H54 (cell line): ENCODE measurements around the gene LSR.

Experiments
- DNase-seq: peaks from one replicate; pipeline ENCODE4 v3.0.0; 2011; ENCODE audit warnings: low spot score, mixed read lengths; ENCODE audit not compliant: insufficient read length
- FAIRE-seq: peaks from 3 replicates; lab custom pipeline; 2011; peaks lifted over from hg19 to GRCh38; lab: Jason Lieb, UNC
- POLR2A ChIP-seq: IDR thresholded peaks from 2 replicates; pipeline ENCODE4 v1.6.1; 2011; ENCODE audit warnings: low read depth, mild to moderate bottlenecking, low read length

LSR gene

DNA sequence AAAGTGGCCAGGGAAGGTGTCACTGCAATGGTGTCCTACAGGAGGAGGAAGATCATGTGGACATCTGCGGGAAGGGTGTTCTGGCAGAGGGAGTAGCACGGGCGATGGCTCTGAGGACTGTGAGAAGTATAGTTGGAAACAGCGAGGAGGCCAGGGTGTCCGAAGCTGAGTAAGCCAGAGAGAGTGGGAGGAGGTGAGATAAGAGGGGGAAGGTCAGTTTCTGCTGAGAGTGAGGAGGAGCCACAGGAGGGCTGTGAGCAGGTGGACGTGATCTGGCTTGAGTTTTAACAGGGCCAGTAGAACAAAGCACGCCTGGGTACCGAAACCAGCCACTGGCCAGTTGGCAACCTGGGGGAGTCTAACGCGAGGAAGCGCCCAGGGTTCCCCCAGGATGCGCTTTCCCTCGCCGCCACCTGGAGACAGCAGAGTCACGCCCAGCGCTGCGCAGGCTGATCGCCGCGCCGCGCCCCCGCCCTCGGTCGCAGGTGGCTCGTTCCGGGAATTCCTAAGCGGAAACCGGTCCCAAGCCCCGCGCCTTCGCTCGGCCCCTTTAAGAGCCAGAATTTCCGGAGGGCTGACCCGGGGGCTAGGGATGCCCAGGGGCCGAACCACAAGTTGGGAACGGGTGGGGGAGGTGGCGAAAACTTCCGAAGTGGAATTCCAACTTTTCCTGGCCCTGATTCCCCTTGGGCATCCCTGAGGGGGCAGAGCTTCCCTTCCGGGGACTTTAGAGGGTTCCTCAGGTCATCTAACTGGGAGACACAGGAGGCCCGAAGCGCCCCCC, 1.1 kb upstream of the LSR start:
- no peak for FAIRE-seq
- no peak for TF ChIP-seq POLR2A
- no peak for DNase-seq

DNA sequence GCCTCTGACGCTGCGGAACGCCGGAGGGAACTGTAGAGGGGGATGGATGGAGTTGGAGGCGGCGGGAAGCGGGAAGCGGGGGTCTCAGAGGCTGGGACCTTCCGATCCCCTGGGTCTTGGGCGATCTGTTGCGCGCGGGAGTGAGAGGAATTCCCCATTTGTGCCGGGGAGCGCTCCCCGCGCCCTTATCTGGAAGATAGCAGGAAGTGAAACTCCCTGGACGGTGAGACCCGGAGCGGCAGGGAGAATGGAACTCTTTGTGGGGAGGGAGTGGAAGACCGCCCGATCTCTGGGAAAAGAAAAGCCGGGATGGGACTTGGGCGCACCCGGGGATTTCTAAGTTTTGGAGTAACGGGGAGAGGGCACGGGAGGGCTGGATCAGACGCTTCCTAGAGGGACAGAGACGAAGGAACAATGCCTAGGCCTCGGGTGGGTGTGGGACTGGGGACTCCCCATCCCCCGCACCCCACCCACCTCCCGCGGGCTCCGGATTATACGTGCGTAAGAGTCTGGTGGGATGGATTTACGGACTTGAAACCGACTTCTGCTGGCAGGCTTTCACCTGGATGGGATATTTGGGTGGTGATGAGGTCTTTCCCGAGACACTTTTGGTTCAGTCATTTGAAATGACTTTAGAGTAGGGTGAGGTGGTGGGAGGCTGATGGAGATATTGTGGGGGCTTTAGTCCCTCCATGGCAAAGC, 495 bp downstream of the LSR start:
- TF ChIP-seq POLR2A = no peak
- FAIRE-seq = no peak
- DNase-seq = no peak

DNA sequence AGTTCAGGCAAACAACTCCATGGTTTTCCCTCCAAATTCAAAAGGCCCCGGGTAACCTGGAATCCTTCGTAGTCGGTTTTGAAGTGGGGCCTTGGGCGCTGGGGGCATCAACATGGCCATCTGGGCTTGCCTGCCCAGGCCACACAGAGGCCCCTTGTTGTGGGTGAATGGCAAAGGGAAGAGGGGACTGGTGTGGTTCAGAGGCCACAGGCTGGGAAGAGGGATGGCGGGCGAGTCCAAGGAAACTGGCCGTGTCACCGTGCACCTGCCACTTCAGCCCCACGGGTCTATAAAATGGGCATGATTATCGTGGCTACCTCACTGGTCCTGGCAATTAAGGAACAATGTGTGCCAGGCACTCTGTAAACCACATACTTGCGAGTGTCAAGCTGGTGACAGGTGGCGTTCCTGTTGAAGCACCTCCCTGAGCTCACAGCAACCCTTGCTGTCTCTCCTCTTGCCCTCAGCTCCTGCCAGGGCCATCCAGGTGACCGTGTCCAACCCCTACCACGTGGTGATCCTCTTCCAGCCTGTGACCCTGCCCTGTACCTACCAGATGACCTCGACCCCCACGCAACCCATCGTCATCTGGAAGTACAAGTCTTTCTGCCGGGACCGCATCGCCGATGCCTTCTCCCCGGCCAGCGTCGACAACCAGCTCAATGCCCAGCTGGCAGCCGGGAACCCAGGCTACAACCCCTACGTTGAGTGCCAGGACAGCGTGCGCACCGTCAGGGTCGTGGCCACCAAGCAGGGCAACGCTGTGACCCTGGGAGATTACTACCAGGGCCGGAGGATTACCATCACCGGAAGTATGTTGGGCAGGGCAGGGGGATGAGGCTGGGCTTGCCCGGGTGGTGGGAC, 1.3 kb downstream of the LSR start:
- no peak for DNase-seq
- FAIRE-seq = no peak
- no peak for TF ChIP-seq POLR2A

DNA sequence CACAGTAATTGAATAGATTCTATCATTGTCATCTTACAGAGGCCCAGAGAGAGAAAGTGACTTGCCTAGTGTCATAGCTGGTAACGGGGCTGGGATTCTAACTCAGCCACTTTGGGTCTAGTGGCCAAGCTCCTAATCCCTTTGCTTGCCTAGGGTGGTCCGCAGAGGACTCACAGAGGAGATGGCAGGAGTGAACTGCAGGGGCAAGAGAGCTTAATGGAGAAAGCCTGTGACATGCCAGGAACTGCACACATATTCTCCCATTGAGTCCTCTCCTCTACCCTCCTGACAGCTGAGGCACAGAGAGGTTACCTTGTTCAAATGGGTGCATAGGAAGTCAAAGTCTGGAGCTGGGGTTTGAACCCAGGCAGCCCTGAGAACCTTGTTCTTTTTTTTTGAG, 2.7 kb downstream of the LSR start:
- no peak for TF ChIP-seq POLR2A
- DNase-seq (no peak), FAIRE-seq (no peak)

DNA sequence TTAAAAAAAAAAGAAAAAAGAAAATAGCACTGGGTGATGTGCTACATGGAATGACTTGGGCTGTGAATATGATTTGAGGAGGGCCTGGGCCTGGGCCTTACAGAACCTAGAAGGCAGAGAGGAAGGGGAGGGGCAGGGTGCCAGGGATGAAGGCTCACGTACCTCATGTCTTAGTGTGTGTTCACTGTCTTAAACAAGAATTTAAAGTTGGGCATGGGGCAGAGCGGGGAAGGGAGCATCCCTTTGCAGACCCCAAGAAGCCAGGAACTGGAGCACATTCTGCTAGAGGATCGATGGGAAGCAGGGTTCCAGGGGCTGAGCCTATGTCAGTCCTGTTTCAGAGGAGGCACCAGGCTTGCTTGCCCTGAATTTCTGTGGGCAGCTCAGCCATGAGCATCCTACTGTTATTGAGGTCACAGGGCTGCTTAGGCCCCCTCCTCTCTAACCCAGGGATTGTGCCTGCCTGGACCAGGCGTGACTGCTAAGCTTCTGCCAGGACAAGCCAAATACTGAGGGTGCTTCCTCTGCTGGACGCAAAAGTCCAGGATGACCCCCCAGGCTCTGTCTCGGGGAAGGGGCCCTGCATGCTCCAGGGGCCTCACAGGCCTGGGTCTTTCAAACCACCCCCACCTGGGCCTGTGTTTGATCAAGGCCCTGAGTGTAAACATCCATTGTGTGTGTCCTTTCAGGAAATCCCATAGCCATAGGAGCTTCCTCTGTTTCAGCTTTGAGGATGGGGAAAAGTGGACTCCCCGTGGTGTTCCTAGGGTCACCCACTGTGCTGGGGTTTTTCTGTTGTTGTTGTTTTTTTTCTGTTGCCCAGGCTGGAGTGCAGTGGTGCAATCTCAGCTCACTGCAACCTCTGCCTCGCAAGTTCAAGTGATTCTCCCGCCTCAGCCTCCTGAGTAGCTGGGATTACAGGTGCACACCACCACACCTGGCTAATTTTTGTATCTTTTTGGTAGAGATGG, 4.8 kb downstream of the LSR start:
- no peak for DNase-seq
- no peak for TF ChIP-seq POLR2A
- FAIRE-seq = no peak

DNA sequence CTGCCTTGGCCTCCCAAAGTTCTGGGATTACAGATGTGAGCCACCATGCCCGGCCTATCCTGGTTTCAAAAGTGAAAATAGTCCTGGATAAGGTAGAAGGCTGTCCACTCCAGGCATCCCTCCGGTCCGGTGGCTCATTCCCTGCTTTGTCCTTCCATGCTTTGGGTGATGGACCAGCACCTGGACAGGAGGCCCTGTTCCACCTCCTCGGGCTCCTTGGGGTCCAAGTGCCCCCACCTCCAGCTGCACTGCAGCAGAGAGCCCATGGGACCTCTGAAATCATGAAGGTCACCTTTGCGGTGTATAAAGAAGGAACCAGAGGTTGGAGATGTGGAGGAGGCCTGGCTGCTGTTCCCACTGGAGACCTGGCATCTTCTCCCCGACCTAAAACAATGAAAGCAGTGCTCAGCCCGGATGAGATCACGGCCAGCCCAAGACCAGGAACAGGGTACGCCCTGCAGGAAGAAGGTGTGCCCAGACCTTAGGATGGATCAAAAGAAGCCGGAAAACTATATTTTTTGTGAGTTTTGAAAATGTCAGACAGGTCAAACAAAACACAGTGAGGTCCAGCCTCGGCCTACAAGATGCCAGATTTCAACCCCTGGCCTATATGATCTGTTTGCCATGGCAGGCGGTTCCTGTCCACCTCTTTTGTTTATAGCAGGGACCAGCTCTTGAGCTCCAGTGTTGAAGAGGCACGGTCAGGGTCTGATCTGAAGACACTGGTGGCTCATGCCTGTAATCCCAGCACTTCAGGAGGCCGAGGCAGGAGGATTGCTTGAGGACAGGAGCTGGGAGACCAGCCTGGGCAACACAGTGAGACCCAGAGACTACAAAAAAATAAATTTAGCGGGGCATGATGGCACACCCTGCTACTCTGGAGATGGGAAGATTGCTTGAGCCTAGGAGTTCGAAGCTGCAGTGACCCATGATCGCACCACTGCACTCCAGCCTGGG, 5.8 kb downstream of the LSR start:
- DNase-seq (no peak), FAIRE-seq (no peak)
- no peak for TF ChIP-seq POLR2A

DNA sequence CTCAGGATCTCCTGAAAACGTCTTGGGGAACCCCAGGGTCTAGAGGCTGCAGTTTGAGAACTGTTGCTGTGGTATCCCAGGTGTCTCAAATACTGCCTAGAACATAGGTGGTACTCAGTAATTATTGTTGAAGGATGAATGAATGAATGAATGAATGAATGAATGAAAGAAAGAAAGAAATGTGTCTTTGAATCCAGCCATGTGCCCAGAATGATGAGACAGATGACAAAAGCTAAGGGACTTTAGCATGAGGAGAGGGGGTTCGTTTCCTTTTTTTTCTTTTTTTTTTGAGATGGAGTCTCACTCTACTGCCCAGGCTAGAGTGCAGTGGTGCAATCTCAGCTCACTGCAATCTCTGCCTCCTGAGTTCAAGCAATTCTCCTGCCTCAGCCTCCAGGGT, 7.8 kb downstream of the LSR start:
- FAIRE-seq = no peak
- TF ChIP-seq POLR2A = no peak
- no peak for DNase-seq

DNA sequence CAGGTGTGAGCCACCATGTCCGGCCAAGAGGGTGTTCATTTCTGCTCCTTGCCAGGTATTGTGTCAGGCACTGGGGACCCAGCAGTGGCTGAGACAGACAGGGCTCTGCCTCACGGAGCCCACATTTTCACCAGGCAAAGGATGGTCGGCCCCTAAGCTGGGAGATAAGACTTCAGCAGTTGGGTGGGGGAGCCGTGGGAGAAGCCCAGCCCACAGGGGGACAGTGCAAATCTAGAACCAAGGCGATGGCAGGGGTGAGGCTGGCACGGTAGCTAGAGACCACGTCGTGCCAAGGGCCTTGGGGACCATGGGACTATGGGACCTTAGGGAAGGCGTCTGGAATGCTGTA, 8.3 kb downstream of the LSR start:
- TF ChIP-seq POLR2A = no peak
- FAIRE-seq = no peak
- no peak for DNase-seq

DNA sequence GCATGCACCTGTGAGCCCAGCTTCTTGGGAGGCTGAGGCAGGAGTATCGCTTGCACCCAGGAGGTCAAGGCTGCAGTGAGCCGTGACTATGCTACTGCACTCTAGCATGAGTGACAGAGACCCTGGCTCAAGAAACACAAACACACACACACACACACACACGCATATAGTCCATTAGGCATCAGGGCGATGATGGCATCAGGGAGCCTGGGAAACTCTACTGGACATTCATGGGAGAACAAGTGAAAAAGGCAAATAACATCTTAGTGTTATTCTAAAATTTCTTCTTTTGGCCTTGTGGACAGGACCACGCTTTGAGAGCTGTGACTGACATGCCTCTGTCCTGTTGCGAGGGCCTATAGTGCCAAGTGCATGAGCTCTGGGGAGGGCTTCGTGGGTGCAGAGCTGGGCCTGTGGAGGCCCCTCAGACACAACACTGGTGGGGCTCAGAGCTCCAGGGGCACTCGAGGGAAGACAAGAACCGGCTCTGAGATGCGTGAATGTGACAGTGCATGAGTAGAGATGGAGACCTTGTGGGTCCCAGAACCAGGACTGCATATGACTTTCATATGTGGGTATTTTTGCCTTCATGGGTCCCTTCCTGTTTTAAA, 12.0 kb downstream of the LSR start:
- FAIRE-seq = no peak
- DNase-seq = no peak
- TF ChIP-seq POLR2A = no peak

DNA sequence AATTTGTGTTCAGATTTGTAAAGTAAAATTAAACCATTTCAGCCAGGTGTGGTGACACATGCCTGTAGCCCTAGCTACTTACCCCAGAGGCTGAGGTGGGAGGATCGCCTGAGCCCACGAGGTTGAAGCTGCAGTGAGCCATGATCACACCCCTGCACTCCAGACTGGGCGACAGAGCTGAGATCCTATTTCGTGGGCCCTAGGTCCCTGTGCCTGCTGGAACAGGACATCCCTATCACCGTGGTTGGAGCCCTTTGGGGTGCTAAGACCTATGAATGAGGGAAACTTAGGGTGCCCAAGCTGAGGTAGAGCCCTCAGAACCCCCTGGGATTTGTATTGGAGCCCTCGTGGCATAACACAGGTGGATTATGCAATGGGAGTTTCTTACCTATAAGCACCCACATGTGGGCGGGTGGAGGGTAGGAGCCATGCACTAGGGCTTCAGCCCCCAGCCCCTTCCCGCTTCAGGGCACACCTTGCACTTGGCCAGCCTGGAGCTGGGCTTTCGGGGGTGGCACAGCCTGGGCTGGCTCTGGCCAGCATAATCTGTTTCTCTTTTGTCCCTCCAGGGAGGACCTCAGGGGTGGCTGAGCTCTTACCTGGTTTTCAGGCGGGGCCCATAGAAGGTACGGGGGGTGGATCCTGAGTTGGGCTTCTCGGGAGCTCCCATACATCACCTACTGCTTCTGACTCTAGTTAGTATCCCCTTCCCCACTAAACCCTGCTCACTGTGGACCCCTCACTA, 12.7 kb downstream of the LSR start:
- TF ChIP-seq POLR2A = no peak
- no peak for FAIRE-seq
- DNase-seq = no peak
